Measurements from ENCODE around the gene FAM241A.
"Not testable (repeated sequence)": the region's sequence is repeated elsewhere in the genome, so short reads cannot be mapped to it uniquely, and the experiment has no call there.

FAM241A gene

GRCh38 chr4:112145326-112145789, at the start of gene FAM241A:
TSS of gene FAM241A (plus strand) at chr4:112145454. CDS start at chr4:112145581, 127 bp downstream.
- DNase-seq = peak; percentile 87

GRCh38 chr4:112098841-112099530, 46.3 kb upstream of the FAM241A start:
- DNase-seq = no peak

GRCh38 chr4:112099701-112100297, 45.5 kb upstream of the FAM241A start:
- DNase-seq = peak; percentile 56

- DNase-seq = no peak
Measured at GRCh38 chr4:112102875-112103370, 42.3 kb upstream of the FAM241A start.

- DNase-seq = no peak
Measured at GRCh38 chr4:112105201-112105969, 39.9 kb upstream of the FAM241A start.

GRCh38 chr4:112109360-112110058, 35.7 kb upstream of the FAM241A start:
- no peak for DNase-seq

- no peak for DNase-seq
Measured at GRCh38 chr4:112110059-112110425, 35.2 kb upstream of the FAM241A start.

GRCh38 chr4:112111306-112111705, 33.9 kb upstream of the FAM241A start:
- DNase-seq = no peak

- not testable (repeated sequence) for DNase-seq
Measured at GRCh38 chr4:112112095-112112494, 33.2 kb upstream of the FAM241A start.

- no peak for DNase-seq
Measured at GRCh38 chr4:112112590-112113170, 32.6 kb upstream of the FAM241A start.

GRCh38 chr4:112113864-112114263, 31.4 kb upstream of the FAM241A start:
- no peak for DNase-seq

GRCh38 chr4:112114452-112114851, 30.8 kb upstream of the FAM241A start:
- no peak for DNase-seq

- no peak for DNase-seq
Measured at GRCh38 chr4:112118742-112119352, 26.4 kb upstream of the FAM241A start.

GRCh38 chr4:112119353-112119783, 25.9 kb upstream of the FAM241A start:
- no peak for DNase-seq

GRCh38 chr4:112120021-112120420, 25.2 kb upstream of the FAM241A start:
- no peak for DNase-seq

- no peak for DNase-seq
Measured at GRCh38 chr4:112125416-112125815, 19.8 kb upstream of the FAM241A start.

- DNase-seq = no peak
Measured at GRCh38 chr4:112127048-112127637, 18.1 kb upstream of the FAM241A start.

- DNase-seq = no peak
Measured at GRCh38 chr4:112127803-112128202, 17.5 kb upstream of the FAM241A start.

GRCh38 chr4:112128452-112128851, 16.8 kb upstream of the FAM241A start:
- DNase-seq = no peak

GRCh38 chr4:112130906-112131305, 14.3 kb upstream of the FAM241A start:
- DNase-seq = no peak

GRCh38 chr4:112136551-112136950, 8.7 kb upstream of the FAM241A start:
- DNase-seq = no peak

GRCh38 chr4:112138538-112138937, 6.7 kb upstream of the FAM241A start:
- DNase-seq = no peak

All from midbrain (tissue), 1 donor.